Stimulated activated naive CD8-positive, alpha-beta T cell treated with anti-CD3 and anti-CD28 coated beads, Interleukin-15, Interleukin-2, amounts not matched to agents 100 U/mL and 50 U/mL, for 24 hours (primary cell): ENCODE data around the gene LCN15.
A peak's percentile ranks its signal among the peaks of the same experiment; 100 is the strongest.
"Not testable (repeated sequence)": the region's sequence is repeated elsewhere in the genome, so short reads cannot be mapped to it uniquely, and the experiment has no call there.

Experiments
- ATAC-seq: fragments of 150-1000 bp; cut with Tn5 transposase; one replicate; pipeline ENCODE4 v1.10.0; 2021
- DNase-seq: peaks from one replicate; pipeline ENCODE4 v3.0.0; 2021

Gene LCN15

DNA sequence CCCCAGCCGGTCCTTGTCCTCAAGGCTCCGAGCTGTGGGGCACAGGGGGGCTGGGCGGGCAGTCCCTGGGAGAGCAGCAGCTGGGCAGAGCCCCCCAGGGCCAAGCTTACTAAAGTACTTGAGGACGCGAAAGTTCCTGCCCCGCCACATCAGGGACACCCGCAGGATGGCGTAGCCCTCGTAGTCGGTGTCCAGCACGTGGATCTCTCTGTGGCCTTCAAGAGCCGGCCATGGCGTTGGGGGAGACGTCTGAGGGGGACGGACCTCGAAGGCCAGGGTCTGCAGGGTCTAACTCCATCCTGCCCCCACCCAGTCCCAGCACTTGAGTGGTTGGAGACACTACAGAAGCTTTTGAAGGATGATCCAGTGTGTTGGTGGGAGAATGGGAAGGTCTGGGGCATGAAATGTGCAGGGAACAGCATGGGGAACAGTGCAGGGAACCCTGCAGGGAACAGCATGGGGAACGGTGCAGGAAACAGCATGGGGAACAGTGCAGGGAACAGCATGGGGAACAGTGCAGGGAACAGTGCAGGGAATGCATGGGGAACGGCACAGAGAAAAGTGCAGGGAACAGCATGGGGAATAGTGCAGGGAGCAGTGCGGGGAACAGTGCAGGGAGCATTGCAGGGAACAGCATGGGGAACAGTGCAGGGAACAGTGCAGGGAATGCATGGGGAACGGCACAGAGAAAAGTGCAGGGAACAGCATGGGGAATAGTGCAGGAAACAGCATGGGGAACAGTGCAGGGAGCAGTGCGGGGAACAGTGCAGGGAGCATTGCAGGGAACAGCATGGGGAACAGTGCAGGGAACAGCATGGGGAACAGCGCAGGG, 8.8 kb downstream of the LCN15 start:
- not testable (repeated sequence) for ATAC-seq, DNase-seq

DNA sequence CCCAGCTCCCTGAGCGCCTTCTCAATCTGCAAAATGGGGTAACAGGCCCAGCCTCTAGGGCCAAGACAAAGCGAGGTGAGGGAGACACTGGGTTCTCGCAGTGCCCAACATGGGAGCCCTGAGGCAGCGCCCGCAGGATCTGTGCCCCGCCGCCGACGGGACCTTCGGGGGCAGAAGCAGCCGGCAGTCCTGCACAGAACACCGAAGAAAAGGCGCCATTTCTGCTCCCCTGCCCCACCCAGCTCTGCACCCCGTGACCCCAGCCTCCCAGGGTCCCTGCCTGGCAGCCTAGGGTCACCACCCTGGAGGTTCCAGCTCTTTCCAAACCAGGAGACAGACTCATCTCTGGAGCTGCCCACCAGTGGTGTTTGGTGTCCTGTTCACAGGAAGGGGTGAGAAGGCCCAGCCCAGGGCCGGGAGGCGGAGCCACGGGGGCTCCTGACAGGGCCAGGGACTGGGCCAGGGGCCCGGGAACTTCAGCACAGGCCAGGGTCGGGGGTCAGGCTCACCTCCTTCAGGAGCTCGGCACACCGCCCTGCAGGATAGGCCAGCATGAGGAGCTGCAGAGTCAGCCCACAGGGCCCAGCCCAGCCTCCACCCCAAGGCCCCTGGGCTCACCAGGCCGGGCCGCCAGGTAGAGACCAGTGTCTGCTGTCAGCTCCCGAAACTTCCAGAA, 9.6 kb downstream of the LCN15 start:
- DNase-seq: no peak
- no peak for ATAC-seq

DNA sequence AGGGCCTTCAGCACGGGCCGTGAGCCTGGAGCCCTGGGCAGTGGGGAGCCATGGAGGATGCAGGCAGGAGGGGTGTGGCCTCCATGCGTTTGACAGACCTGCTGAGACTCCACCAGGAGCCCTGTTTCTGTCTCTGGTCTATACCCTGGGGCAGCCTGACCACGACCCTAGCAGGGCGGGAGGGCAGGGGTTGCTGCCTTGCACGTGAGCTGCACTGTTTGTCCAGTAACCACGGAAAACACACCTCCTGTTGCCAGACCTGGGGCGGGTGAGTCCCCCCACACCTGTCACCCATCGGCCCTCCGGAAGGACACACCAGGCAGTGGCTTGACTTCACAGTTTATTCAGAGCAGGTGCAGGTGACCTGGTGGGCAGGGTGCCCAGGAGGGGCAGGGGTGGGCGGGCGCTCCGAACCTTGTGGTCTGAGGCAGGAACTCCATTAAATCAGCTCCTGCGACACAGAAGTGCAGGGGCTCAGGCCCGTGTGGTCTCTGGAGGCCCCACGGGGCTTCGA, 10.2 kb downstream of the LCN15 start:
- DNase-seq (no peak), ATAC-seq (no peak)

DNA sequence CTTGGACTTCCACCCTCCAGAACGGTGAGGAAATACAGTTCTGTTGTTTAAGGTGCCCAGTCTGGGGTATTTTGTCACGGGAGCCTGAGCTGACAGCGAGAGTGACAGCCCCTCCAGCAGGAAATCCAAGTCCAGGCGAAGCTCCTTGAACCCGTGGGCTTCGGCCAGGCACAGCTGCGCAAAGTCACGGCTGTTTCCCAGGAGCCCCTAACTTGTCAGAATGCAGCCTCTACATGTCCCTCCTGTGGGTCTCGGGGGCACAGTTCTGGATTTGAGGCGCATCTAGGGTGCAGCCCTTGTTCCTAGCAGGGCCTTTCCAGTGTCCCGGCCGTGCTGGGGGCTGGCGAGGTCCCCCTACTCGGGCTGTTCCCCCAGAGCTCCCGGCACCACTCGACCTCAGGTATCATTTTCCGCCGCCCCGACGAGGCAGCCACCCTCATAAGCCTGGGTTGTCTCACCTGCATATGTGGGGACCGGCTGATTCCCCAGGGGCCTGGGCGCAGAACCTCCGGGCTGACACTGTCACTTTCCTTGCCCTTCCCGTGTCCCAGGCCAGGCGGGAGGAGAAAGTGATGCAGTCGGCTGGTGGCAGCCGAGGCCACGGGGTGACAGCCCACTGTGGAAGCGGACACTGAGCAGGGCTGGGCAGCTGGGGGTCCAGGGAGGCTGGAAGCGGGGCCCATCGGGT, 10.8 kb downstream of the LCN15 start:
- DNase-seq: no peak
- ATAC-seq: no peak

DNA sequence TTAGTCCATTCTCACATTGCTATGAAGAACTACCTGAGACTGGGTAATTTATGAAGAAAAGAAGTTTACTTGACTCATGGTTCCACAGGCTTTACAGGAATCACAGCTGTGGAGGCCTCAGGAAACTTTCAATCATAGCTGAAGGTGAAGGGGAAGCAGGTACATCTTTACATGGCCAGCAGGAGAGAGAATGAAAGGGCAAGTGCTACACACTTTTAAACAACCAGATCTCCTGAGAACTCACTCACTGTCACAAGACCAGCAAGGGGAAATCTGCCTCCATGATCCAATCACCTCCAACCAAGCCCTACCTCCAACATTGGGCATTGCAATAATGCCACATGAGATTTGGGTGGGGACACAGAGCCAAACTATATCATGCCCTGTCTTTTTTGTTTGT, 12.5 kb downstream of the LCN15 start:
- DNase-seq: no peak
- no peak for ATAC-seq

DNA sequence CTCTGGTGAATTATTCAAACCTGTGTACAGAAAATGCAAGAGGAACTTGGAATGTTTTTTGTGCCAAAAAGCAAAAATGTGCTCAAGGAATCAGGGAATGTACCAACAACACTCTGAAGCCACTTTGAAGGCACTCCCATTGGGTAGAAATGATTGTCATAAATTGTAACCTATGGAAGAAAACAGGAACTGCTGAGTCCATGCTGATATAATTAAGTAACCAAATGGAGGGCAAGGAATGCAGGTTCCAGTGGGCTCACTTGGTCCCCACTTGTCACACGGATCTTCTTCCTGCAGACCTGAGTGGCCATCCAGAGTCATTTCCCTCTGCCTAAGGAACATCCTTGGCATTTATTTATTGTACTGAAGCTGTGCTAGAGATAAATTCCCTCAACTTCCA, 13.1 kb downstream of the LCN15 start:
- DNase-seq (no peak), ATAC-seq (no peak)

DNA sequence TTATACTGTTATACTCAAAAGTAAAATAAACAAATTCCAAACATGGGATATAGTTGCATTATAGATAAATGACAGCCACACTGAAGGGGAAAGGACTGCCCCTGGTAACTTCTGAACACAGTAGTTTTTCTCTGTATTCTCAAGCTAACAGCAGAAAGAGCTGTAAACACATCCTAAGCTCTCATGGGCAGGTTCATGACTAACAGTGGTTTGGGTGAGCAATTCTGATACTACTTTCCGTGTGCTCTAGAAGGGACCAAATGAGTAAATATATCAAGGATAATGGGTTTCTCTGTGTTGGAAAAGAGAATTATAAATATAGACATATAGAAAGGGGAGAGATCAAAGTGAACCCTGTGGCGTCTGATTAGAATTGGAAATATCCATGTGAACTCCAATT, 13.8 kb downstream of the LCN15 start:
- DNase-seq: no peak

DNA sequence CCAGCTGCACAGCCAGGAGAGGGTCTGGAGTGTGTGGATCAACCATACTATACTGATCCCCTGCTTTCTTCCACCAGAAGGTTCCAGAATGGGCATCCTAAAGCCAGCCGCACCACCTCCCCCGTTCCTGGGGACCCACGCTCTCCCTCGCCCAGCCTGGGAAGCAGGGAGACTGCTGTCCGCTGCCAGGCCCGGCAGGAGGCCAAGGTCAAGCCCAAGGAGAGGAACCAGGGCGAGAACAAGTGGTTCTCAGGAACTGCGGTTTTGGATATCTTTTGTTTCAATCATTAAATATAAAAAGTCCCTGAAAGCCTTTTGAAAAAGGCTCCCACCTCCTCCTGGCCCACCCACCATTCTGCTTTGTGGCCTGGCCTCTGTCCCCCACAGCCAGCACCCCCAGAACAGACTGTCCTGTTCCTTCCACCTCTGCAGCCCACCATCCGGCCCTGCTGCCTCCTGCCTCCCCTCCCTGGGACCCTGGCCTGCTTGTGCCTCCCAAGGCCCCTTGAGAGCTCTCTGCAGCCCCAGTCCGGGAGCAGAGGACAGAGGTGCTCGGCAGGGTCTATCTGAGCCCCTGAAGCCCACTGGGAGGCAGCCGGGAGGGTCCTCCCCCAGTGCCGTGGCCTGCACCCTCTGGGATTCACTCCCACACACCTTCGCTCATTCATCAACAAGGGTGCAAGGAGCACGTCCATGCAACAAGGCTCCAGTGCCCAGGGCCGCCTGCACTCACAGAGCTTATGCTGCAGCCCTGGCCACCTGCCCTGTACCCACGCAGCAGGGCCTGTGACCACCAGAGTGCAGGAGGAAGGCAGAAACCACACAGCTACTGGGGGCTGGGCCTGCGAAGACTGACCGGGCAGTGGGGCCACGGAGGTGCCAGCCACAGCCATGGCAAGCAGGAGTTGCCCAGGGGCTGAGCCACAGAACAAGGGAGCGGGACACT, 15.4 kb downstream of the LCN15 start:
- no peak for DNase-seq
- ATAC-seq: no peak

More for the DNA sequence above, 13.8 kb downstream of the LCN15 start:
- ATAC-seq: peak; percentile 87

DNA sequence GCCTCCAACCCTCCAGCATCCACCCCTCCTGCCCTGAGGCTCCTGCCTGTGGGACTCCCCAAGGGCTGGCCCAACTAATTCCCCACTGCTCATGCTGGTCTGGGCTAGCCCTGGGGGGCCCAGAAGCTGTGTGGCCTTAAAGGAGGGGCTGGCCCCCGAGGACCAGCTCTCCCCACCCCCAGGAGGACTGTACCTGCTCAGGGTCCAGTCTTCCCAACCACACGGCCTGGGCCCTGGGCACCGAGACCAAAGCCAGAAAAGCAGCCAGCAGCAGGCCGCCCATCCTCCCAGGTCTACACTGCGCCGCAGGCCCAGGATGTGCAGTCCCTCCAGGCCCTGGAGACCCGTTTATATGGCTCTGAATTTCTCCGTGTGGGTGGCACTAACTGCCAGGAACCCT, 16.1 kb downstream of the LCN15 start, which contains the start of gene LCN6:
LCN6 (minus strand) TSS at position 325 of the 400 bp plus-strand sequence; CDS start at position 283, 42 bp downstream.
- no peak for ATAC-seq

DNA sequence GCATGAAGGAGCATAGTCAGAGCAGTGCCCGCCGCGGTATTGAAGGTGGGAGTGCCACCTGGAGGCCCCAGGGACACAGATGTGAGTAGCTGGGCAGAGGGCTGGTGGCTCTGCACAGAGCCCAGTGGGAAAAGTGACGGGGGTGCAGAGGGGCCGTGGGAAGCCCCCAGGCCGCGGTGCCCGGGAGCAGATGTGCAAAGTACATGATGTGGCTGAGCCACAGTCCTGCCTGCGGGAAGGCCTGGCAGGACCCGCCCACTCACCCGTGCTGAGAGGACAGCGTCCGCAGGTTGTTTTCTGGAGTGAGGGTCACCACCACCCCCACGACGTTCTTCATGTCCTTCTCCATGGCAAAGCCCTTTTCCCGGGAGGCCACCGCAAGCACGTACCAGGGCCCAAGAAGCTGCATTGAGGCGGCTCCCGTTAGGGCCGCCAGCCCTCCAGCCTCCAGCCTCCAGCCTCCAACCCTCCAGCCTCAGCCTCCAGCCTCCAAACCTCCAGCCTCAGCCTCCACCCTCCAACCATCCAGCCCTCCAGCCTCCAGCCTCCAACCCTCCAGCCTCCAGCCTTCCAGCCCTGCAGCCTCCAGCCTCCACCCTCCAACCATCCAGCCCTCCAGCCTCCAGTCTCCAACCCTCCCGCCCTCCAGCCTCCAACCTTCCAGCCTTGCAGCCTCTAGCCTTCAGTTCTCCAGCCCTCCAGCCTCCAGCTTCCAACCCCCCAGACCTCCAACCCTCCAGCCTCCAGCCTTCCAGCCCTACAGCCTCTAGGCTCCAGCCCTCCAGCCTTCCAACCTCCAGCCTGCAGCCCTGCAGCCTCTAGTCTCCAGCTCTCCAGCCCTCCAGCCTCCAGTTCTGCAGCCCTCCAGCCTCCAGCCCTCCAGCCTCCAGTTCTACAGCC, 16.9 kb downstream of the LCN15 start:
- DNase-seq (no peak), ATAC-seq (no peak)

More for the DNA sequence above, 16.1 kb downstream of the LCN15 start, which contains the start of gene LCN6:
- DNase-seq: no peak

DNA sequence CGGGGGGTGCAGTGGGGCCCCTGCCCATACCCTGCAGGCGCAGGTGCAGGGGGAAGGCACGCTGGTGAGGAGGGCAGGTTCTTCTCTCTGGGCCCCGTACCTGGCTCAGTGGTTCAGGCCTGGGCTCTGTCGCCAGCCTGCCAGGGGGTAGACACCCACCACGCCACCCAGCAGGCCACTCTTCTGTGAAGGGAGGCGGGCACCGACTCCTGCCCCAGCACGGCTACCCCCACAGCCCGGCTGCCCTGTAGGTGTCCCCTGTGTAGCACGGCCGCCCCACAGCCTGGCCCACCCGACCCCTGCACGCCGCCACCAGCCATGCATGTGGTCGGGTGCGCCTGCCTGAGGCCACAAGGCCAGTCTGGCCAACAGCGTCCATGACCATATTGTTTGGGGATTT, 17.7 kb downstream of the LCN15 start:
- DNase-seq: no peak
- no peak for ATAC-seq

DNA sequence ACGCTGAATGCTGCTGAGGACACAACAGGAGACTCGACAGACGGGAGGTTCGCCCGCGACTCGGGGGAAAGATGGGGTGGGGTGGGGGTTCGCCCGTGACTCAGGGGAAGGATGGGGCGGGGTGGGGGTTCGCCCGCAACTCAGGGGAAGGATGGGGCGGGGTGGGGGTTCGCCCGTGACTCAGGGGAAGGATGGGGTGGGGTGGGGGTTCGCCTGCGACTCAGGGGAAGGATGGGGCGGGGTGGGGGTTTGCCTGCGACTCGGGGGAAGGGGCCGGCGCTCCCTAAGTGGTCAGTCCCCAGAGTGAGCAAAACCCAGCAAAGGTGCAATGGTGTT, 18.2 kb downstream of the LCN15 start:
- DNase-seq (no peak), ATAC-seq (no peak)

DNA sequence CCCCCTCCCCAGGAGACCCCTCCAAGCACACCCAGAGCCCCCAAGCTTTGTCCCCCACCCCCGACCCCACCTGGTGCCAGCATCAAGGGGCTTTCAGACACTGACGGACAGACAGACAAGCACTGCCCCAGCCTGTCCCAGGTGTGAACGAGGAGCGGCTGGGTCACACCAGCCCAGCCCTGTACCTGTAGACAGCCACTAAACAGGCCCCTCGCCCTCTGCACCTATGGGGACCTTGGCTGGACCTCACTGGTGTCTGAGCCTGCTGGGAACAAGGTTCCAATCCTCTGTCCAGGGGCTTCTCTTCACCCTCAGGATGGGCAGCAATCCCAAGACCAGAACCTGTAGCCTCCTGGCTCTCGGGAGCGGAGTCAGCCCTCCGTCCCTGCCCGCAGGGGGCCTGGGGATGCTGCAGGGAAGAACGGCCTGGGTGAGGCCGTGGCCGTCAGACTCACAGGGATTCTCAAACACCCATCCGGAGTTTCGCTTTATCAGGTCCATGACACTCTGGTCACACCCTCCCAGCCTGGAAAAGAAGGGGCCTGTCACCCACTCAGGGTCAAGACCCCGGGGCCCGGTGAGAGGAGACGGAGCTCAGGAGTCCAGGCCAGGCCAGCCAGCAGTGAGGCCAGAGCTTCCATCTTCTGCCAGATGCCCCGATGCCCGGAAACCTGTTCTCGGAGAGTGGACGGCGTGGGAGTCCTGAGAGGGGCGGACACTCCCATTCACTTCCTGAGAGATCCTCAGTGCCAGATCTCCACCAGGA, 18.7 kb downstream of the LCN15 start:
- DNase-seq: no peak

DNA sequence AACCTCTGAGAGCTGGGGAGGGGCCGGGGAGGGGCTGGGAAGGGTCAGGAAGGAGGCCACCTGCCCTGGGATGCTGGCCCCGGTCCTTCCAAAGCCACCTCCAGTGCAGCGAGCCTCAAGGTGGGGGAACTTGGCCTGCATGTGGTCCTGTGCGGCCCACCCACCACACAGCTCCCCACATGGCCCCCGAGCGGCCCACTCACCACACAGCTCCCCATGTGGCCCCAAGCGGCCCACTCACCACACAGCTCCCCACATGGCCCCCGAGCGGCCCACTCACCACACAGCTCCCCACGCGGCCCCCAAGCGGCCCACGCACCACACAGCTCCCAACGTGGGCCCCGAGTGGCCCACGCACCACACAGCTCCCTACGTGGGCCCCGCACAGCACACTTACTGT, 19.5 kb downstream of the LCN15 start:
- ATAC-seq: no peak
- no peak for DNase-seq

More for the DNA sequence above, 18.7 kb downstream of the LCN15 start:
- no peak for ATAC-seq

DNA sequence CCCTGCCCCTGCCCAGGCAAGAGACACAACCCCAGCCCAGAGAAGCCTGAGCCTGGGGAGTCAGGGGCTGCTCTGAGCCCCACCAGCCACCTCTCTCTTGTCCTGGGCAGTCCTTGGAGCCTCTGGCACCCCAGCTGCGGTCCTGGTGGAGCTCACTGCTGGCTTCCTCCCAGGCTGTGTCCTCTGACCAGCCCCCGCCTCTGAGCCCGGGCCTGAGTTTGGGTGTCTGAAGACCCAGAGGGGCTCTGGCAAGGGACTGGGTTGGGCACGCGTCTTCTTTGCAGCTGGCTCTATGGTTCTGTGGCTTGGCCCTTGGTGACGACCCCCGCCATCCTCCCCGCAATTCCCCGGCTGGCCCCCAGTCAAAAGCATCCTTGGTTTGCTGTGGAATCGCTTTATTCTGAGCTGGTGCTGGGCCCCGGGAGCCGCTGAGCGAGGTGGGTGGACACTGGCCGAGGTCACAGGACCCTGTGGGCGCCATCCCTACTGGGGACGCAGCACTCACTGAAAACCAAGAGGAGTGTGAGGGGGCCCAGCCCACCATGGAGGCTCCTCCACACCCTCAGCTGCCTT, 20.6 kb downstream of the LCN15 start:
- DNase-seq: no peak
- no peak for ATAC-seq

DNA sequence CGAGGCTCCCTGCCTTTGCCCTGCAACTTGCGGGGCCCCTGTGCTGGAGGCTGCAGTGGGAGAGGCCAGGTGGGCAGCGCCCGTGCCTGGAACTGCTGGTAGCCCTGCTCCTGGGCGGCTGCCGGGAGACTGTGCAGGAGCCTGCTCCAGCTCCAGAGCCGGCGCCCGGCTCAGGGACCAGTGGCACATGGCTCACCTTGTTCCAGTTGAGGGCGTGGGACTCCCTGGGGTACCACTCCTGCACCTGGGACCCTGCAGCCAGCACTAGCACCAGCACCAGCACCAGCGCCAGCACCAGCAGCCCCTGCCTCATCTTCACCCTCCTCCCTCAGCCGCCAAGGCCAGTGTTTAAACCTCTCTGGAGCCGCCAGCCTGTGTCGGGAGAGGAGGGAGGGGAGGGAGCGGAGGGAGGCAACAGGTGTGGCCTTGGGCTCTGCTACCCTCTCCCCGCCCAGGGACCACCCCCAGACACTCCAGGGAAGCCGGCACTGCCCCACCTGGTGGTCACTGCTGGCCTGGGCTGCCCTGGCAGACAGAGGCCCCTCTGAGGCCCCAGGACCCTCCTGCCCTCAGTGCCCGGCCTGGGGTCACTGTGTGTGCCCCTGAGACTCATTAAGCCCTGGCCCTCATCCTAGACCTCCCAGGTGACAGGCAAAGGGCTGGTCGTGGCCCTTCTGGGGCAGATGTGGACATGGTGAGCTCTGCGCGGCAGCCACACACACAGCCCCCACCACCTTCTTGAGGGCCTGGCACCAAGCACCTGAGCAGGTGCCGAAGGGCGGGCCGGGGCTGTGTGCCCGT, 21.5 kb downstream of the LCN15 start, which contains the start of gene LCN10:
LCN10 (minus strand) TSS at position 350 of the 801 bp plus-strand sequence; CDS start at position 313, 37 bp downstream.
- peak; percentile 1 for ATAC-seq
- no peak for DNase-seq

DNA sequence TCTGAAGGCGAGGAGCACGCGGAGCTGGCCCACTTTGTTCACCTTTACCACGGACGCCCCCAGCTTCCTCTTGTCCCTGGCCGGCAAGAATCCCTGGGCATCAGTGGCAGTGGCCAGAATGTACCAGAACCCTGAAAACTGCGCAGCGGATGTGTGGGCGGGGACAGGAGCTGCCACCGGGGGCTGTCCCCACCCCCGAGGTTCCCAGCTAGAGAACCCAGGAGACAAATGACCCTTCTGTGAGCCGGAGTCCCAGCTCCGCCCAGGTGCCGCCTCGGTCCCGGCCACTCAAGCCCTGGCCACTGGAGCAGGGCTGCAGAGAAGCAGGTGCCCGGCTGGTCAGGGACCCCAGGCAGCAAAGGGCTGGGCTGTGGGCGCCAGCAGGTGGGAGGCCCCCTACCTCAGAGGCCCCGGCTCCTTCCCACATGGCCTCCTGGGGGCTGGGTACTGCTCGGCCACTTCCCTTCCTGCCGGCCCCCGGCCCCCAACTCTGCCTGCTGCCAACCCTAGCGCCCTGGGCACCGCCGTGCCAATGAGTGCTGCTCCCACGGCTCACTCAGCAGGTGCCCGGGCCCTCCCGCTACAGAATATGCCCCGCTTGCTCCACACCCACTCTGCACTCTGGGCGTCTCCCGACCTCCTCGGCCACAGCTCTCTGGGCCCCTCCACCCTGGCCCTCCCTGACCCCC, 22.3 kb downstream of the LCN15 start:
- peak; percentile 37 for ATAC-seq
- peak; percentile 75 for DNase-seq
